Amniotic epithelial cell (primary cell): ENCODE results near the gene BCAS4.
A peak's percentile ranks its signal among the peaks of the same experiment; 100 is the strongest.

Experiments
- DNase-seq: peaks from one replicate; pipeline ENCODE4 v3.0.0-alpha.2; 2010; ENCODE audit warnings: low read depth

BCAS4 gene

DNA sequence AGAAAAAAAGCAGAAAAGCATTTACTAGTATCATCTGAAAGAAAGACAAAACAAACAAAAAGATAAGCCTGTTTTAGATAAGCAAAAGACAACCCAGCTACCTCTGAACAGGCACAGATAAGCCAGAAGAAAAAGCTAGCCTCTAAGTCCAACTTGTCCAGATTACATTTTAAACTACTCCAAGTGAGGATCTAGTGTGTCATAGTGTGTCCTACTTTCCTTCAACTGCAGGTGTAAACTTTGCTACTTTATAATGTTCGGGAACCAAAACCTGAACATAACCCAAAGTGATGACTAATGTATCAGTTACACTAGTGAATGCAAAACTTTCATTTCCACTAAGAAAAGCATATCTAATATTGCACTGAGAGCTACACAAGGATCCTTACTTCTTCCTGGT is 116.9 kb downstream of the BCAS4 start:
- no peak for DNase-seq

DNA sequence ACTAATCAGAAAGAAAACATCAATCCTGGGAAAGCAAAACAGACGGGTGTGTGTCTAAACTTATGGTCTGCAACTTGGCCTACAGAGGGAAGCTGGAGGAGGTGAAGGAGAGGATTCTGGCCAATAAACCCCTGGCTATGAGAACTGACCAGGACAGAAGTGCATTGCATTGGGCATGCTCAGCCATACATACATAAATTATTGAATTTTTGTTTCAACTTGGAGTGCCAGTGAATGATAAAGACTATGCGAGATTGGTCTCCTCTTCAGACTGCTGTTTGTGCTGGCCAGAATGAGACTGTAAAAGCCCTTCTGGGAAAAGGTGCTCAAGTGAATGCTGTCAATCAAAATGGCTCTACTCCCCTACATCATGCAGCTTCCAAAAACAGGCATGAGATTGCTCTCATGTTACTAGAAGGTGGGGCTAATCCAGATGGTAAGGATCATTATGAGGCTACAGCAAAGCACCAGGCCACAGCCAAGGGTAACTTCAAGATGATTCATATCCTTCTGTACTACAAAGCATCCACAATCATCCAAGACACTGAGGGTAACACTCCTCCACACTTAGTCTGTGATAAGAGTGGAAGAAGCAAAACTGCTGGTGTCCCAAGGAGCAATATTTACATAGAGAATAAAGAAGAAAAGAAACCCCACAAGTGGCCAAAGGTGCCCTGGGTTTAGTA is 119.0 kb downstream of the BCAS4 start:
- peak; percentile 92 for DNase-seq

DNA sequence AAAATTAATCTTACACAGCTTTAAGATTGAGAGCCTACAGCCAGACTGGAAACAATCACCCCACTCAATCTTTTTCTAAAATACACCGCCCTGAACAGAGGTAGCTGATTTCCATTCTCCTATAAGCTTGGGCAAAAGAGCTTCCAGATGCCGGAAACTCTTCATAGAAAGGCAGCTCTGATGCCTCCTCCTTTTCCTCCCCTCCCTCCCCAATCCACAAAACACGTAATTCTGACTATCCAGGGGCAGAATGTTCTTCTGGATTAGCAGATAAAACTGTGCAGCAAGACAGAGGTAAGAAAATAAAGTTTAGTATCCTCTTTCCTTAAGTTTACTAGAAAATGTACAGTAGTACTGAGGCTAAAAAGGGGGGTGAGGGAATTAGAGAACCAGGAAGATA is 120.6 kb downstream of the BCAS4 start:
- DNase-seq: peak; percentile 86

DNA sequence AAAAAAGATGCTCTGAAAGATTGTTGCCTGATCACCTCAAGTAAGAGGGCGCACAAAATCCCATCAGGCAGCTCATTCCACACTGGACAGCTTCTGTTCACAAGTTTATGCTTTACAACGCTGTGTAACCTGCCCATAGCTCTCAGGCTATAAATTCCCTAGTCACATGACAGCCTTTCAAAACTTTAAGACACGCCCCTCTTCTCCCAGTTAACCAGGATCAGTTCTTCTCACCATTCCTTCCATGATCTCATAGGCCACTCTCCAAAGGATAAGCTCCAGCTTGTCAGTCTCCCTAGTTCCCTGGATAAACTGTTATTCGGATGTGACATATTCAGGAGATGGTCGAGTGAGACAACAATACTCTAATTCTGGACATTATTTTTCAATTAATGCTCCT is 121.4 kb downstream of the BCAS4 start:
- DNase-seq: peak; percentile 82

DNA sequence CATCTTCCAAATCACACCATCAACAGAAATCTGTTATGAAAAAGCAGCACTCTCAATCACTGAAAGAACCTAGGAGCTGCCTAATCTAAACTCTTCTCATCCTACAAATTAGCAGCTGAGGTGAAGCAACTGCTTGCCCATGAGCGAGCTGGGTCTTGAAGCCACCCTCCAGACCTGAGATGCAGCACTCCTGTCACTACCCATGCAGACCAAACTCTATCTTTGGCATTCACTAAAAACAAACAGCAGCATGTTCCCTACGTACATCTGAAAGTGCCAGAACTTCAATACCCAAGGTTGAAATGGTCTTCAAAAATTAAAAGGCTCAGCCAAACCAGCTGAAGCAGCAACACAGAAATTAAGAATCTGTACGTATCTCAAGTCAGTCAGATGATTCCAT is 122.1 kb downstream of the BCAS4 start:
- no peak for DNase-seq

DNA sequence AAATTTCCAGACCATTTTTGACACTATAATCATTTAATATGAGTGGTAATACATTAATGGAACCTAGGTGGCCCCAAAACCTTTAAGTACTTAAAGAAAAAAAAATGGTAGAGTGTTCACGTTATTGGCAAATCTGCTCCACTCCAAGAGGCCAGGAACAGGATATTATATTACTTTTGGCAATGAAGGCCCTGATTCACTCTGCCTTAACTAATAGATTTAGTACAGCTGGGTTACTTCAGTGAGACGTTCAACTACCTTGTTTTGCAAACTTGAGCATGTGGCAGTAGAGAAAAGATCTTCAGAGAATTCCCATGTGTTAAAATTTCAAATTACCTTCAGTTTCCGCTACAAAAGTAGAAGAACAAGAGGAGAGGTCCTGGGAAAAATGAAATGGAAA is 123.5 kb downstream of the BCAS4 start:
- DNase-seq: no peak

DNA sequence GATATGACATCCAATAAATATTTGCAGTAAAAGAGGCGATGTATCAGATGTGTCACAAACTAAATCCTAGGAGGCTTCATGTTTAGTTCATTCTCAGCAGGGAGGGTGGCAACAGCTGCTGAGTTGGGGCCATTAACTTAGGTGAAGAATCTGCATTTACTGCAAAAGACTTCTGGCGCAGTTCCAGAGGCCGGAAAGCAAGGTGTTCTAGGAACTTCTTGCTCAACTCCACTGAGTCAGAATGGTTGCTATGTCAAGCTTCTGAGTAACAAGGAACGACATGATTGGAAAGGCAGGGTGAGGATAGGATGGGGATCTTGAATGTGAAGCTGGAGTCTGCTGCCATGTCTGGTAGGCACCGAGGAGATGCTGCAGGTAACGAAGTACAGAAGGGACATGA is 124.7 kb downstream of the BCAS4 start:
- DNase-seq: peak; percentile 96

DNA sequence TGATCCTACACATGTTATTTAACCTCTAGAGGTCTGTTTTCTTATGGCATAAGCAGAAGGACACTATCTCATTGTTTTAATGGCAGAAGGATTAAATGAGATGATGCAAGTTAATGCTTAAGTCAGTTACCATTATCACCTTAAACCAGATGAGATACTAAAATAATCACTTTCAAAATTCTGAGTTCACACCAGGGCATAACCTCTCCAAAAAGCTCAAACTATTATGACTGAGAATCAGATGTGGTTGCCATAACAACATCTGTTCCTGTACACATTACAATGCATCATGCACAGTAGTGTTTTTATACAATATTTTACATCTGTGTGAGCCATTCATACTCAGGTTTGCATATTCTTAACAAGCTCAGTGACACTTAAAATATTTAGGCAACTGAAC is 126.1 kb downstream of the BCAS4 start:
- DNase-seq: peak; percentile 33

DNA sequence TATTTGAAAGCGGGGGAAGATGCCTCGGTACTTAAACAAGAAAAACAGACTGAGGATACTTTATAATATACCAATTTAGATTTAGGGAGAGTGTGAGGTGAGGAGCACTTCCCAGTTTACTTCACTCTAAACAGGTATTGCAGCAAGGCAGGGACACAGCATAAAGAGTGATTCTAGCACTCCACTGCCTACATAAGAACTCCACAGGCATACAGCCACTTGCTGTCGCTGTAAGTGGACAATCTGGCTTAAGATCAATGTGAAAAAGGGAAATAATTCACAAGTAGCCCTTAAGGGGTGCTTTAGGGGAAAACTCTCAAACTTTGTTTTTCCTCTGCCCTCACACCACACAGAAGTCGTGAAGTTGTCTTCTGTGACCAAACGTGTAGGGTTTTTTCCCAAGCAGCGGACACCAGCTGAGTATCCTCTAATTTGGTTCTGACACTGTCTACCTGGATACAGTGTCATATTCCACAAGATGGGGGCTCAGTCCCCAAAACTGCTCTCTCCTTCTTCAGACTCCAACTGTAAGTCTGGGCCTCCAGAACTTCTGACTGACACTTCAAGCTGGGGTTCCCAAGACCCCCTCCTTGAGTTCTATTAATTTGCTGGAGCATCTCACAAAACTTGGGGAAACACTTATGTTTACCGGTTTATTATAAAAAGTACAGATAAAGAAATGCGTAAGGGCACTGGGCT is 127.1 kb downstream of the BCAS4 start:
- DNase-seq: no peak

DNA sequence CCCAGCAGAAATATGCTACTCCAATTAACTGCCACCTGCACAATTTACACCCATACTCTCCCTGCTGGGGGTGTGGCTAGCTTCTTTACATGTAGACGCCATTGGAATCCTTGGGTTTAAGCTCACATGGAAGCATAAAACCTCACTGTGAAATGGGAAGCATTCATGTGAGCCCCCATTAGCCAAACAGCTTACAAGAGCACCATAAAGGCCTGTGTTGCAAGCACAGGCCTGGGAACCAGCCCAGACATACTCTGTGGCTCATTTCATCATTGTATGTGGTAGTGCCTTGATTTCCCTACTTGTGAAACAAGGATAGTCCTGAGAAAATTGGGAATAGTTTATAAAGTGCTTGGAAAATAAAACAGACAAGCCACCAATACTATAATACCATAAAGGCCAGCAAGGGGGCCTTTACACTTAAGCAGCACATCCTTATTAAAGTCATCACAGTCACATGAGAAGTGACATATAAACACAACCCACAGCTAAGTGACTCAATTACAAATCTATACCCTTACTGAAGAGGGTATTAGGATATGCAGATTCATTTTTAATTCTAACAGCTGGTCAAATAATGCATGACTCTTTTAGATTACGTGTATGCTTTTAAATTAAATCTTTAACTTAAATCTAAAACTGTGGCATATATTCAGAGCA is 129.5 kb downstream of the BCAS4 start:
- peak; percentile 67 for DNase-seq

DNA sequence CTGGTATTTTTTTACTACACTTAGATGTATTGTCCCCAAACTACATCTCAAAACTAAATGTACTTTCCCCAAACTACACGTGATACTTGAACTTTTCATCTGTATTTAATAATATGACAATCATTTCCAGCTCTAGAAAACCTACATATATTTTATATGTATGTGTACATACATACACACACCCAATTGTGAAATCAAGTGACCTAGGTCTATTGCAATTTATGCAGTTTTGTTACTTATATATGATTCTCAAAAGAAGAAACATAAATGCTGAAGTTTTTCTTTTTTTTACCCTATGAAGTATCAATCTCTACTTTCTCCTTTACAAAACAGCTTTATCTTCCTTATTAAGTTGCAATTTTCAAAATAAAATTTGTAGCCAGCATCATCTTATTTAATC is 131.7 kb downstream of the BCAS4 start:
- no peak for DNase-seq
